SK-N-SH treated with all-trans-retinoic acid at 6 μM for 48 hours (cell line): Measurements from ENCODE around the gene CD276.

Source experiments
- ATAC-seq: fragments of 200-7000 bp; cut with Tn5 transposase; 3 replicates; pipeline ENCODE4 v1.9.1; 2020; ENCODE audit warnings: mild to moderate bottlenecking, moderate library complexity
- BACH2 ChIP-seq: fragments of 250-450 bp; sonication (Bioruptor Pico); IDR thresholded peaks from 2 replicates; pipeline ENCODE4 v1.9.0; 2021; ENCODE audit warnings: mild to moderate bottlenecking, borderline replicate concordance
- ESRRG ChIP-seq: fragments of 250-450 bp; sonication (Bioruptor Pico); IDR thresholded peaks from 2 replicates; pipeline ENCODE4 v1.6.1; 2021; ENCODE audit warnings: mild to moderate bottlenecking
- GLIS3 ChIP-seq: fragments of 250-450 bp; sonication (Bioruptor Pico); IDR thresholded peaks from 2 replicates; pipeline ENCODE4 v1.5.0; 2020; ENCODE audit warnings: mild to moderate bottlenecking, moderate library complexity
- ISL1 ChIP-seq: fragments of 250-450 bp; sonication (Bioruptor Pico); IDR thresholded peaks from 2 replicates; pipeline ENCODE4 v2.1.2; 2022; ENCODE audit warnings: mild to moderate bottlenecking, moderate library complexity
- OSR1 ChIP-seq: fragments of 250-450 bp; sonication (Bioruptor Pico); IDR thresholded peaks from 2 replicates; pipeline ENCODE4 v1.8.0; 2022; ENCODE audit warnings: moderate library complexity, mild to moderate bottlenecking, inconsistent platforms
- PPARA ChIP-seq: fragments of 250-450 bp; sonication (Bioruptor Pico); IDR thresholded peaks from 2 replicates; pipeline ENCODE4 v1.5.0; 2020; ENCODE audit warnings: mild to moderate bottlenecking, borderline replicate concordance
- TCF4 ChIP-seq: fragments of 250-450 bp; sonication (Bioruptor Pico); IDR thresholded peaks from 2 replicates; pipeline ENCODE4 v1.8.0; 2021; ENCODE audit warnings: mild to moderate bottlenecking, moderate library complexity, borderline replicate concordance
- TOX ChIP-seq: fragments of 250-450 bp; sonication (Bioruptor Pico); IDR thresholded peaks from 2 replicates; pipeline ENCODE4 v1.8.0; 2021; ENCODE audit warnings: mild to moderate bottlenecking, moderate library complexity, borderline replicate concordance
- ZC3H10 ChIP-seq: fragments of 250-450 bp; sonication (Bioruptor Pico); IDR thresholded peaks from 2 replicates; pipeline ENCODE4 v1.5.1; 2021; ENCODE audit warnings: mild to moderate bottlenecking, moderate library complexity
- ZFP3 ChIP-seq: fragments of 250-450 bp; sonication (Bioruptor Pico); IDR thresholded peaks from 2 replicates; pipeline ENCODE4 v1.5.0; 2020; ENCODE audit warnings: mild to moderate bottlenecking, moderate library complexity
- ZFP30 ChIP-seq: fragments of 450-650 bp; formaldehyde crosslinking; IDR thresholded peaks from 2 replicates; pipeline ENCODE4 v1.5.0; 2022; ENCODE audit warnings: mild to moderate bottlenecking, moderate library complexity
- ZNF565 ChIP-seq: fragments of 450-650 bp; formaldehyde crosslinking; conservative IDR thresholded peaks from 2 replicates; pipeline ENCODE4 v1.5.0; 2020; ENCODE audit warnings: low read depth, mild to moderate bottlenecking, moderate library complexity
- ZNF70 ChIP-seq: fragments of 450-650 bp; formaldehyde crosslinking; IDR thresholded peaks from 2 replicates; pipeline ENCODE4 v1.5.0; 2020; ENCODE audit warnings: mild to moderate bottlenecking, moderate library complexity
- ZNF8 ChIP-seq: fragments of 450-650 bp; formaldehyde crosslinking; IDR thresholded peaks from 2 replicates; pipeline ENCODE4 v1.5.0; 2020; ENCODE audit warnings: mild to moderate bottlenecking, moderate library complexity
- TF ChIP-seq, protein P1 (sequence below): fragments of 250-450 bp; sonication (Bioruptor Pico); IDR thresholded peaks from 2 replicates; pipeline ENCODE4 v1.5.1; 2021; ENCODE audit warnings: mild to moderate bottlenecking, moderate library complexity
- TF ChIP-seq, protein P2 (sequence below): fragments of 250-450 bp; sonication (Bioruptor Pico); IDR thresholded peaks from 2 replicates; pipeline ENCODE4 v1.8.0; 2021; ENCODE audit warnings: low read depth, mild to moderate bottlenecking, moderate library complexity, borderline replicate concordance
- TF ChIP-seq, protein P3 (sequence below): fragments of 250-450 bp; sonication (Bioruptor Pico); IDR thresholded peaks from 2 replicates; pipeline ENCODE4 v1.5.1; 2020; ENCODE audit warnings: low read depth, mild to moderate bottlenecking, moderate library complexity
- TF ChIP-seq, protein P4 (sequence below): fragments of 250-450 bp; sonication (Bioruptor Pico); IDR thresholded peaks from 2 replicates; pipeline ENCODE4 v1.5.0; 2020; ENCODE audit warnings: mild to moderate bottlenecking, moderate library complexity
- TF ChIP-seq, protein P5 (sequence below): fragments of 250-450 bp; sonication (Bioruptor Pico); IDR thresholded peaks from 2 replicates; pipeline ENCODE4 v1.8.0; 2020; ENCODE audit warnings: mild to moderate bottlenecking, moderate library complexity, borderline replicate concordance

CD276 gene

DNA sequence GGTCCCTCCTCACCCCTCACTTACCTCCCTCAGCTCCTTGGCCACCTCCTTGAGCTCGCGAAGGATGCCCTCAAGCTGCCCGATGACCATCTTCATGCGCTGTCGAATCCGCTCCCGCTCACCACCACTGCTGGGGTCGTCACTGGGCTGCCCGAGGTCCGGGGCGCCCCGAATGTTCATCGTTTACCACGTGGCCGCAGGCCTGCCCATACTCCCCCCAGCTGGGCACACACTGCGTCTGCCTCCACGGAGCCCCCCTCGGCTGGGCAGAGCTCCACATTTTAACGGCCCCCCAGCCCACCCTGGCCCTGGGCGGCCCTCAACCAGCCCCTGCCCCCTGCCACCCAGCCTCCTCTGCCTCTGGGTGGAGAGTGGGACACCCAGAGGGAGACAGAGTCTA is 66.8 kb downstream of the CD276 start (continued):
- TF ChIP-seq, protein P1, sequence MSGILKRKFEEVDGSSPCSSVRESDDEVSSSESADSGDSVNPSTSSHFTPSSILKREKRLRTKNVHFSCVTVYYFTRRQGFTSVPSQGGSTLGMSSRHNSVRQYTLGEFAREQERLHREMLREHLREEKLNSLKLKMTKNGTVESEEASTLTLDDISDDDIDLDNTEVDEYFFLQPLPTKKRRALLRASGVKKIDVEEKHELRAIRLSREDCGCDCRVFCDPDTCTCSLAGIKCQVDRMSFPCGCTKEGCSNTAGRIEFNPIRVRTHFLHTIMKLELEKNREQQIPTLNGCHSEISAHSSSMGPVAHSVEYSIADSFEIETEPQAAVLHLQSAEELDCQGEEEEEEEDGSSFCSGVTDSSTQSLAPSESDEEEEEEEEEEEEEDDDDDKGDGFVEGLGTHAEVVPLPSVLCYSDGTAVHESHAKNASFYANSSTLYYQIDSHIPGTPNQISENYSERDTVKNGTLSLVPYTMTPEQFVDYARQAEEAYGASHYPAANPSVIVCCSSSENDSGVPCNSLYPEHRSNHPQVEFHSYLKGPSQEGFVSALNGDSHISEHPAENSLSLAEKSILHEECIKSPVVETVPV = no peak
- no peak for TF ChIP-seq BACH2

DNA sequence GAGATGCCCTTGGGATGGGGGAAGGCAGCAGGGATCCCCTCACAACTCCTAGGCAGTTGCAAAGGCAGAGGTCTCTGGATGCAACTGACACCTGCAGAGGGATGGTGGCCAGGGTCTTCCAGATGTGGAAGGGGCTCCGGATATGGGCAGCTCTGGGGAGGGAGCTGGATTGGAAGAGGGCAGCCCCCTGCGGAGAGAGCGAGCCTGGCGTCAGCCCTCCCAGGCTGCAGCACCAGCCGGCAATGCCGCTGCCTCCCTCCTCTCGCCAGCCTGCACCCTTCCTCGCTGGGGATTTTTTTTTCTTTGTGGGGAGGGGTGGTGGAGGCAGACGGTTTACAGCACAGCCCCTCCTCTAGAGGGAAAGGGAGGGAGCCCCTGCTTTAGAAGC is 67.3 kb downstream of the CD276 start:
- TF ChIP-seq, protein P2, sequence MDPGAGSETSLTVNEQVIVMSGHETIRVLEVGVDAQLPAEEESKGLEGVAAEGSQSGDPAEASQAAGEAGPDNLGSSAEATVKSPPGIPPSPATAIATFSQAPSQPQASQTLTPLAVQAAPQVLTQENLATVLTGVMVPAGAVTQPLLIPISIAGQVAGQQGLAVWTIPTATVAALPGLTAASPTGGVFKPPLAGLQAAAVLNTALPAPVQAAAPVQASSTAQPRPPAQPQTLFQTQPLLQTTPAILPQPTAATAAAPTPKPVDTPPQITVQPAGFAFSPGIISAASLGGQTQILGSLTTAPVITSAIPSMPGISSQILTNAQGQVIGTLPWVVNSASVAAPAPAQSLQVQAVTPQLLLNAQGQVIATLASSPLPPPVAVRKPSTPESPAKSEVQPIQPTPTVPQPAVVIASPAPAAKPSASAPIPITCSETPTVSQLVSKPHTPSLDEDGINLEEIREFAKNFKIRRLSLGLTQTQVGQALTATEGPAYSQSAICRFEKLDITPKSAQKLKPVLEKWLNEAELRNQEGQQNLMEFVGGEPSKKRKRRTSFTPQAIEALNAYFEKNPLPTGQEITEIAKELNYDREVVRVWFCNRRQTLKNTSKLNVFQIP (CRISPR knock-in tag) = no peak
- TF ChIP-seq ZFP3 (CRISPR knock-in tag) (no peak), PPARA (no peak)
- ATAC-seq = no peak

DNA sequence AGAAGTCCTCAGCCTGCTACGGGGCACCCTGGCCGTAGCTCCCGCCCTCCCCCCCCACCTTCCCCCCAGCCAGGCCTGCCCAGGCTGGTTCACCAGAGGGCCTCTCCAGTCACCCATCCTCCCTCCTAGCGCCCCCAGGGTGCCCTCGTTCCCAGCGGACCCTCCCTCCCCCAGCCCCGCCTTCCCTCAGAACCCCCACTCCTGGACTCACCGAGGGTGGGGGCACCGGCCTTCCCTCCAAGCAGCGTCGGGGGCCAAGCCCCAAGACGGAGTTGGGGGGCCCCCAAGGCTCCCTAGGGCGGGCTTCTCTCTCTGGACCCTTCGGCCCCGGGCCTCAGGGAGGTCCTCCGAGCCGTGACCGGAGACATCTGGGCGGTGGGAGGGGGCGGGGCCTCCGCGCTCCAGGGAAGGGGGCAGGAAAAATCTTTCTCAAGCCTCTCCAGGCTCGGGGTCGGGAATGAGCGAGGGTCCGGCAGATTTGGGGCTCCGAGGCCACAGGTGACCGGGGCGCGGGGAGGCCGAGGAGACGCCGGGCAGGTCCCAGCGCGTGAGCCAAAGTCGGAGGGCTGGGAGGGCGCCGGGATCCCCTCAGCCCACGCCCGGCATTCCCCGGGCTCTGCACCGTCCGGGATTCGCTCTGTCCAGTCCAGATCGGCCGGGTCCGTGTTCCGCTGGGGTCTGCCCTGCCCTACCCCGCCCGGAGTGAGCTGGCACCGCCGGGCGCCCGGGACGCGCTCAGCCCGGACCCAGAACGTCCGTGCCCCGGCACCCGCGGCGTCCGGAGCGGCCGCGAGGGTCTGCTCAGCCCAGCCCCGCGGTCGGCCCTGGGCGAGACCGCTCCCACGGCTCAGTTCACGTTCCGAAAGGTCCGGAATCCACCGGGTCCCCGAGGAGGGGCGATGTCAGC is 68.0 kb downstream of the CD276 start:
- TF ChIP-seq ZNF70 (CRISPR knock-in tag) (no peak), PPARA (no peak), GLIS3 (CRISPR knock-in tag) (no peak), BACH2 (no peak), ZFP30 (CRISPR knock-in tag) (no peak)
- TF ChIP-seq, protein P3, sequence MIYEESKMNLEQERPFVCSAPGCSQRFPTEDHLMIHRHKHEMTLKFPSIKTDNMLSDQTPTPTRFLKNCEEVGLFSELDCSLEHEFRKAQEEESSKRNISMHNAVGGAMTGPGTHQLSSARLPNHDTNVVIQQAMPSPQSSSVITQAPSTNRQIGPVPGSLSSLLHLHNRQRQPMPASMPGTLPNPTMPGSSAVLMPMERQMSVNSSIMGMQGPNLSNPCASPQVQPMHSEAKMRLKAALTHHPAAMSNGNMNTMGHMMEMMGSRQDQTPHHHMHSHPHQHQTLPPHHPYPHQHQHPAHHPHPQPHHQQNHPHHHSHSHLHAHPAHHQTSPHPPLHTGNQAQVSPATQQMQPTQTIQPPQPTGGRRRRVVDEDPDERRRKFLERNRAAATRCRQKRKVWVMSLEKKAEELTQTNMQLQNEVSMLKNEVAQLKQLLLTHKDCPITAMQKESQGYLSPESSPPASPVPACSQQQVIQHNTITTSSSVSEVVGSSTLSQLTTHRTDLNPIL (CRISPR knock-in tag) = no peak
- ATAC-seq = peak; percentile 50

DNA sequence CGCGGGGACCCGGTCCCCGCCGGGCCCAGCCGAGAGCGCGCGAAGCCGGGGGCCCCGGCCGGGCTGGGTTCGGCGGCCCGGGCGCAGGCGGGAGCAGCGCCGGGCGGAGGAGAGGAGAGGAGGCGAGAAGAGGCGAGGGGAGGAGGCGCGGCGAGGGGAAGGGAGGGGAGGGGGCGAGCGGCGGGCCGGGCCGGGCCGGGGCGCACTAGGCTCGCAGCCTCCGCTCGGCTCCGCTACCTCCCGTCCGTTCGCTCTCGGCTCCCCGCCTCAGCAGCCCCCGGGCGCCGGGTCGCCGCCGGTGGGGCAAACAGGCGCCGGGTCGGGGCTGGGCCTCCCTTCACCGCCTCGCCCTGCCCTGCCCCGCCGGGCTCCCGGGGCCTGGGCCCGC is 68.6 kb downstream of the CD276 start:
- peak; percentile 51 for ATAC-seq
- TF ChIP-seq ZNF565 = no peak
- no peak for TF ChIP-seq ZC3H10 (CRISPR knock-in tag)
- no peak for TF ChIP-seq ZNF8 (CRISPR knock-in tag)
- TF ChIP-seq TOX (CRISPR knock-in tag) = no peak
- TF ChIP-seq, protein P4, sequence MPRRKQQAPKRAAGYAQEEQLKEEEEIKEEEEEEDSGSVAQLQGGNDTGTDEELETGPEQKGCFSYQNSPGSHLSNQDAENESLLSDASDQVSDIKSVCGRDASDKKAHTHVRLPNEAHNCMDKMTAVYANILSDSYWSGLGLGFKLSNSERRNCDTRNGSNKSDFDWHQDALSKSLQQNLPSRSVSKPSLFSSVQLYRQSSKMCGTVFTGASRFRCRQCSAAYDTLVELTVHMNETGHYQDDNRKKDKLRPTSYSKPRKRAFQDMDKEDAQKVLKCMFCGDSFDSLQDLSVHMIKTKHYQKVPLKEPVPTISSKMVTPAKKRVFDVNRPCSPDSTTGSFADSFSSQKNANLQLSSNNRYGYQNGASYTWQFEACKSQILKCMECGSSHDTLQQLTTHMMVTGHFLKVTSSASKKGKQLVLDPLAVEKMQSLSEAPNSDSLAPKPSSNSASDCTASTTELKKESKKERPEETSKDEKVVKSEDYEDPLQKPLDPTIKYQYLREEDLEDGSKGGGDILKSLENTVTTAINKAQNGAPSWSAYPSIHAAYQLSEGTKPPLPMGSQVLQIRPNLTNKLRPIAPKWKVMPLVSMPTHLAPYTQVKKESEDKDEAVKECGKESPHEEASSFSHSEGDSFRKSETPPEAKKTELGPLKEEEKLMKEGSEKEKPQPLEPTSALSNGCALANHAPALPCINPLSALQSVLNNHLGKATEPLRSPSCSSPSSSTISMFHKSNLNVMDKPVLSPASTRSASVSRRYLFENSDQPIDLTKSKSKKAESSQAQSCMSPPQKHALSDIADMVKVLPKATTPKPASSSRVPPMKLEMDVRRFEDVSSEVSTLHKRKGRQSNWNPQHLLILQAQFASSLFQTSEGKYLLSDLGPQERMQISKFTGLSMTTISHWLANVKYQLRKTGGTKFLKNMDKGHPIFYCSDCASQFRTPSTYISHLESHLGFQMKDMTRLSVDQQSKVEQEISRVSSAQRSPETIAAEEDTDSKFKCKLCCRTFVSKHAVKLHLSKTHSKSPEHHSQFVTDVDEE = no peak
- TF ChIP-seq, protein P1 = no peak
- no peak for TF ChIP-seq OSR1 (CRISPR knock-in tag)
- TF ChIP-seq, protein P5, sequence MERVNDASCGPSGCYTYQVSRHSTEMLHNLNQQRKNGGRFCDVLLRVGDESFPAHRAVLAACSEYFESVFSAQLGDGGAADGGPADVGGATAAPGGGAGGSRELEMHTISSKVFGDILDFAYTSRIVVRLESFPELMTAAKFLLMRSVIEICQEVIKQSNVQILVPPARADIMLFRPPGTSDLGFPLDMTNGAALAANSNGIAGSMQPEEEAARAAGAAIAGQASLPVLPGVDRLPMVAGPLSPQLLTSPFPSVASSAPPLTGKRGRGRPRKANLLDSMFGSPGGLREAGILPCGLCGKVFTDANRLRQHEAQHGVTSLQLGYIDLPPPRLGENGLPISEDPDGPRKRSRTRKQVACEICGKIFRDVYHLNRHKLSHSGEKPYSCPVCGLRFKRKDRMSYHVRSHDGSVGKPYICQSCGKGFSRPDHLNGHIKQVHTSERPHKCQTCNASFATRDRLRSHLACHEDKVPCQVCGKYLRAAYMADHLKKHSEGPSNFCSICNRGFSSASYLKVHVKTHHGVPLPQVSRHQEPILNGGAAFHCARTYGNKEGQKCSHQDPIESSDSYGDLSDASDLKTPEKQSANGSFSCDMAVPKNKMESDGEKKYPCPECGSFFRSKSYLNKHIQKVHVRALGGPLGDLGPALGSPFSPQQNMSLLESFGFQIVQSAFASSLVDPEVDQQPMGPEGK (CRISPR knock-in tag) = no peak
- TF ChIP-seq GLIS3 (CRISPR knock-in tag) = no peak
- no peak for TF ChIP-seq ESRRG
- TF ChIP-seq ZNF70 (CRISPR knock-in tag) = no peak
- TF ChIP-seq TCF4 (CRISPR knock-in tag) = no peak
- TF ChIP-seq ZFP30 (CRISPR knock-in tag) = no peak
- TF ChIP-seq, protein P3 (CRISPR knock-in tag) = no peak
- no peak for TF ChIP-seq ISL1
